Measurements from ENCODE around the gene MTCL1.

MTCL1 gene

GRCh38 chr18:8865934-8866333 lies 160.6 kb downstream of the MTCL1 start:
- Histone ChIP-seq H4K20me1 (ENCODE audit: insufficient read depth, low read length) (no peaks in the 10 kb centered on the region), H3K9me2 (ENCODE audit: low read depth, low read length) (no peaks in the 10 kb centered on the region)
- TF ChIP-seq, protein P1, sequence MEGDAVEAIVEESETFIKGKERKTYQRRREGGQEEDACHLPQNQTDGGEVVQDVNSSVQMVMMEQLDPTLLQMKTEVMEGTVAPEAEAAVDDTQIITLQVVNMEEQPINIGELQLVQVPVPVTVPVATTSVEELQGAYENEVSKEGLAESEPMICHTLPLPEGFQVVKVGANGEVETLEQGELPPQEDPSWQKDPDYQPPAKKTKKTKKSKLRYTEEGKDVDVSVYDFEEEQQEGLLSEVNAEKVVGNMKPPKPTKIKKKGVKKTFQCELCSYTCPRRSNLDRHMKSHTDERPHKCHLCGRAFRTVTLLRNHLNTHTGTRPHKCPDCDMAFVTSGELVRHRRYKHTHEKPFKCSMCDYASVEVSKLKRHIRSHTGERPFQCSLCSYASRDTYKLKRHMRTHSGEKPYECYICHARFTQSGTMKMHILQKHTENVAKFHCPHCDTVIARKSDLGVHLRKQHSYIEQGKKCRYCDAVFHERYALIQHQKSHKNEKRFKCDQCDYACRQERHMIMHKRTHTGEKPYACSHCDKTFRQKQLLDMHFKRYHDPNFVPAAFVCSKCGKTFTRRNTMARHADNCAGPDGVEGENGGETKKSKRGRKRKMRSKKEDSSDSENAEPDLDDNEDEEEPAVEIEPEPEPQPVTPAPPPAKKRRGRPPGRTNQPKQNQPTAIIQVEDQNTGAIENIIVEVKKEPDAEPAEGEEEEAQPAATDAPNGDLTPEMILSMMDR (IDR thresholded peaks at IDR 0.05; ENCODE audit: low read length) = no peak
- no peak for TF ChIP-seq EZH2 (IDR thresholded peaks at IDR 0.05; ENCODE audit: borderline replicate concordance, low read length)

DNA sequence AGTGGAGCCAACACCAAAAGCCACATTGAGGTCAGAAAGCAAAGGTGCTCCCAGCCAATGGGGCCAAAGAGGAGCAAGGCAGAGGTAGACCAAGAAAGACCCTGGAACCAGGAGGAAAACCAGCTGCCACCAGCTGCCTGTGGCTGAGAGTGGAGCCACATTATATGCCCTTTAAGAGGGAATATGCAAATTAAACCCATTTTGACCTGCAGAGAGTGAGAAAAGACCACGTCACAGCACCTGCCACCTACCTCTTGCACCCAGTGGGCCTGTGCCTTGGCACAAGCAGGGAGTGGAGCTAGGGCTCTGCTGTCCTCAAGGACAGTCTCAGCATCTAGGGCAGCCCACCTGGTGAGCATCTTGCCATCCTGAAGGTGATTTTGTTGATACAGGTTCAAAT lies 161.3 kb downstream of the MTCL1 start:
- Histone ChIP-seq H3K9me2 (ENCODE audit: low read depth, low read length) (no peaks in the 10 kb centered on the region), H3K27me3 (ENCODE audit: insufficient read depth, low read length) (0 out of 2 replicates have a peak, but pooled peaks cover 7% of the 10 kb centered on the region), H2AFZ (ENCODE audit: low read length) (no peak overlapping the region), H4K20me1 (ENCODE audit: insufficient read depth, low read length) (no peaks in the 10 kb centered on the region), H3K27ac (ENCODE audit: low read depth, low read length, poor library complexity, severe bottlenecking) (no peak overlapping the region), H3K9ac (ENCODE audit: low read length) (no peak overlapping the region), H3K4me3 (ENCODE audit: low read depth, low read length, poor library complexity, severe bottlenecking) (no peak overlapping the region), H3K36me3 (ENCODE audit: insufficient read depth, low read length) (no peaks in the 10 kb centered on the region), H3F3A (ENCODE audit: insufficient read depth, low read length) (no peaks in the 10 kb centered on the region), H3K9me3 (ENCODE audit: low read length) (no peaks in the 10 kb centered on the region), H3K4me2 (ENCODE audit: low read length) (no peak overlapping the region), H3K4me1 (ENCODE audit: insufficient read depth, low read length, severe bottlenecking) (no peaks in the 10 kb centered on the region), H3K79me2 (ENCODE audit: insufficient read depth, low read length) (no peaks in the 10 kb centered on the region)
- TF ChIP-seq, protein P1 (IDR thresholded peaks at IDR 0.05; ENCODE audit: low read length) = no peak
- no peak for TF ChIP-seq EZH2 (IDR thresholded peaks at IDR 0.05; ENCODE audit: borderline replicate concordance, low read length)

More at GRCh38 chr18:8865934-8866333, 160.6 kb downstream of the MTCL1 start:
- H2AFZ ChIP-seq (ENCODE audit: low read length) = no peak overlapping the region
- H3K4me2 ChIP-seq (ENCODE audit: low read length) = no peak overlapping the region
- peaks cover 5% of the 10 kb centered on the region for H3K4me1 ChIP-seq (ENCODE audit: insufficient read depth, low read length, severe bottlenecking)
- no peak overlapping the region for H3K4me3 ChIP-seq (ENCODE audit: low read depth, low read length, poor library complexity, severe bottlenecking)
- H3K27me3 ChIP-seq (ENCODE audit: insufficient read depth, low read length) = 0 out of 2 replicates have a peak, but pooled peaks cover 7% of the 10 kb centered on the region
- no peaks in the 10 kb centered on the region for H3K36me3 ChIP-seq (ENCODE audit: insufficient read depth, low read length)
- no peaks in the 10 kb centered on the region for H3K79me2 ChIP-seq (ENCODE audit: insufficient read depth, low read length)
- no peak overlapping the region for H3K9ac ChIP-seq (ENCODE audit: low read length)
- no peak overlapping the region for H3K27ac ChIP-seq (ENCODE audit: low read depth, low read length, poor library complexity, severe bottlenecking)
- H3K9me3 ChIP-seq (ENCODE audit: low read length) = no peaks in the 10 kb centered on the region
- H3F3A ChIP-seq (ENCODE audit: insufficient read depth, low read length) = no peaks in the 10 kb centered on the region

- Histone ChIP-seq H3K9me3 (ENCODE audit: low read length) (no peaks in the 10 kb centered on the region), H3K79me2 (ENCODE audit: insufficient read depth, low read length) (no peaks in the 10 kb centered on the region), H3F3A (ENCODE audit: insufficient read depth, low read length) (no peaks in the 10 kb centered on the region), H3K27me3 (ENCODE audit: insufficient read depth, low read length) (0 out of 2 replicates have a peak, but pooled peaks cover 7% of the 10 kb centered on the region), H3K4me2 (ENCODE audit: low read length) (no peak overlapping the region), H3K9ac (ENCODE audit: low read length) (no peak overlapping the region), H2AFZ (ENCODE audit: low read length) (no peak overlapping the region), H3K27ac (ENCODE audit: low read depth, low read length, poor library complexity, severe bottlenecking) (no peak overlapping the region), H3K4me3 (ENCODE audit: low read depth, low read length, poor library complexity, severe bottlenecking) (no peak overlapping the region), H3K36me3 (ENCODE audit: insufficient read depth, low read length) (no peaks in the 10 kb centered on the region), H4K20me1 (ENCODE audit: insufficient read depth, low read length) (no peaks in the 10 kb centered on the region), H3K4me1 (ENCODE audit: insufficient read depth, low read length, severe bottlenecking) (no peaks in the 10 kb centered on the region), H3K9me2 (ENCODE audit: low read depth, low read length) (no peaks in the 10 kb centered on the region)
- no peak for TF ChIP-seq EZH2 (IDR thresholded peaks at IDR 0.05; ENCODE audit: borderline replicate concordance, low read length)
- TF ChIP-seq, protein P1 (IDR thresholded peaks at IDR 0.05; ENCODE audit: low read length) = no peak
Measured at GRCh38 chr18:8868276-8868675, 162.9 kb downstream of the MTCL1 start.
